Right atrium auricular region (tissue), 2 donors: Measurements from ENCODE around the gene PCBP2. TPM values are rescaled to one million over a fixed set of nuclear protein-coding genes. Genes with fewer than 3 reads are reported as not detected.
A peak's percentile ranks its signal among the peaks of the same experiment; 100 is the strongest.
"Not testable (repeated sequence)": the region's sequence is repeated elsewhere in the genome, so short reads cannot be mapped to it uniquely, and the experiment has no call there.

Experiments
- DNase-seq: peaks from one replicate; pipeline ENCODE4 v3.0.0-alpha.2; 2019; ENCODE audit warnings: low spot score
- H3K27ac ChIP-seq, 2 donors: fragments of 200-600 bp; sonication (generic); 1 replicate in 1 of 2; 2 replicates in 1 of 2; pipeline ENCODE4 v1.5.1; 2016 to 2019
- H3K27me3 ChIP-seq, 2 donors: fragments of 200-600 bp; sonication (generic); one replicate each; pipeline versions ENCODE4 v1.5.1 to v1.6.0; 2017 to 2019
- H3K36me3 ChIP-seq: fragments of 200-600 bp; sonication (generic); one replicate; pipeline ENCODE4 v1.5.1; 2016
- H3K4me1 ChIP-seq, 2 donors: fragments of 200-600 bp; sonication (generic); one replicate each; pipeline versions ENCODE4 v1.5.1 to v1.6.0; 2017 to 2019
- H3K4me3 ChIP-seq, 2 donors: fragments of 200-600 bp; sonication (generic); 1 replicate in 1 of 2; 2 replicates in 1 of 2; pipeline ENCODE4 v1.5.1; 2017 to 2019; ENCODE audit warnings: mild to moderate bottlenecking in 1 of 2, moderate library complexity in 1 of 2
- H3K9me3 ChIP-seq, 2 donors: fragments of 200-600 bp; sonication (generic); one replicate each; pipeline ENCODE4 v1.5.1; 2019
- CTCF ChIP-seq, 2 donors: fragments of 200-600 bp; sonication (generic); IDR thresholded peaks; one replicate each; pipeline ENCODE4 v1.5.1; 2019; ENCODE audit warnings: antibody characterized with exemption in 2 of 2
- total RNA-seq, 2 donors: library from RNA; depleted of rRNA; stranded (reverse); fragments of >200 nt; gene quantifications; one replicate each; pipeline ENCODE4 v1.1.0, GENCODE V29; 2016

PCBP2 gene
- total RNA-seq, 2 donors from 2014 or later = 288 to 378 TPM

GRCh38 chr12:53474819-53475218 is 22.9 kb downstream of the PCBP2 start:
- H3K4me1 ChIP-seq = peaks cover 0 to 74% of the 10 kb centered on the region in 2 donors
- DNase-seq = no peak
- TF ChIP-seq CTCF (IDR thresholded peaks at IDR 0.05) = no peak
- H3K9me3 ChIP-seq = no peaks in the 10 kb centered on the region
- peaks cover 97% of the 10 kb centered on the region for H3K36me3 ChIP-seq
- no peak overlapping the region for H3K4me3 ChIP-seq
- no peak overlapping the region for H3K27ac ChIP-seq
- H3K27me3 ChIP-seq = no peaks in the 10 kb centered on the region

GRCh38 chr12:53476769-53477209 is 24.9 kb downstream of the PCBP2 start:
- H3K4me1 ChIP-seq = peaks cover 0 to 70% of the 10 kb centered on the region in 2 donors

GRCh38 chr12:53478865-53479264 is 27.0 kb downstream of the PCBP2 start:
- Histone ChIP-seq H3K27ac (no peak overlapping the region), H3K9me3 (no peaks in the 10 kb centered on the region), H3K4me1 (peaks cover 0 to 64% of the 10 kb centered on the region in 2 donors), H3K36me3 (peaks cover 94% of the 10 kb centered on the region), H3K4me3 (no peak overlapping the region), H3K27me3 (no peaks in the 10 kb centered on the region)
- no peak for DNase-seq
- TF ChIP-seq CTCF (IDR thresholded peaks at IDR 0.05) = no peak

More at GRCh38 chr12:53476769-53477209, 24.9 kb downstream of the PCBP2 start:
- peak in 1 of 2 donors; percentile 37 for TF ChIP-seq CTCF (IDR thresholded peaks at IDR 0.05)
- Histone ChIP-seq H3K36me3 (peaks cover 97% of the 10 kb centered on the region), H3K27me3 (no peaks in the 10 kb centered on the region), H3K4me3 (no peak overlapping the region), H3K27ac (no peak overlapping the region), H3K9me3 (no peaks in the 10 kb centered on the region)
- DNase-seq = no peak

GRCh38 chr12:53479331-53479730 is 27.4 kb downstream of the PCBP2 start:
- no peak for TF ChIP-seq CTCF (IDR thresholded peaks at IDR 0.05)
- H3K36me3 ChIP-seq = peaks cover 91% of the 10 kb centered on the region
- H3K27ac ChIP-seq = no peak overlapping the region
- DNase-seq = no peak
- no peaks in the 10 kb centered on the region for H3K9me3 ChIP-seq
- H3K27me3 ChIP-seq = no peaks in the 10 kb centered on the region
- peaks cover 0 to 59% of the 10 kb centered on the region in 2 donors for H3K4me1 ChIP-seq
- no peak overlapping the region for H3K4me3 ChIP-seq

- TF ChIP-seq CTCF (IDR thresholded peaks at IDR 0.05) = no peak
- Histone ChIP-seq H3K36me3 (peaks cover 87% of the 10 kb centered on the region), H3K9me3 (no peaks in the 10 kb centered on the region), H3K4me1 (peaks cover 0 to 45% of the 10 kb centered on the region in 2 donors), H3K27ac (no peak overlapping the region), H3K4me3 (no peak overlapping the region), H3K27me3 (no peaks in the 10 kb centered on the region)
- no peak for DNase-seq
Measured at GRCh38 chr12:53480491-53481442, 28.9 kb downstream of the PCBP2 start.

GRCh38 chr12:53481458-53481857 is 29.6 kb downstream of the PCBP2 start:
- not testable (repeated sequence) for DNase-seq, H3K4me3 ChIP-seq, H3K27ac ChIP-seq, H3K27me3 ChIP-seq, H3K9me3 ChIP-seq
- peaks cover 0 to 38% of the 10 kb centered on the region in 2 donors for H3K4me1 ChIP-seq
- peaks cover 84% of the 10 kb centered on the region for H3K36me3 ChIP-seq
